ENCODE measurements around the gene C17orf67.

The C17orf67 gene

GRCh38 chr17:56762988-56763387 is 70.7 kb downstream of the C17orf67 start:
- TF ChIP-seq ZBTB7A (IDR thresholded peaks at IDR 0.05; ENCODE audit: low read depth) (no peak), EP300 (IDR thresholded peaks at IDR 0.05; ENCODE audit: borderline replicate concordance) (no peak), MAX (IDR thresholded peaks at IDR 0.05) (no peak), RAD21 (IDR thresholded peaks at IDR 0.05; ENCODE audit: low read depth) (no peak)

GRCh38 chr17:56762144-56762543 is 71.6 kb downstream of the C17orf67 start:
- no peak for TF ChIP-seq REST (IDR thresholded peaks at IDR 0.05; ENCODE audit: low read depth)
- no peak for TF ChIP-seq FOXM1 (IDR thresholded peaks at IDR 0.05; ENCODE audit: borderline replicate concordance, low read depth)
- TF ChIP-seq RAD21 (IDR thresholded peaks at IDR 0.05; ENCODE audit: low read depth) = no peak
- no peak for TF ChIP-seq EGR1 (IDR thresholded peaks at IDR 0.05)
- TF ChIP-seq USF1 (IDR thresholded peaks at IDR 0.05) = no peak
- no peak for TF ChIP-seq CEBPB (IDR thresholded peaks at IDR 0.05)
- TF ChIP-seq TAF1 (IDR thresholded peaks at IDR 0.05; ENCODE audit: low read depth) = no peak
- no peak for TF ChIP-seq CREB1 (IDR thresholded peaks at IDR 0.05; ENCODE audit: low read depth)
- no peak for TF ChIP-seq EP300 (IDR thresholded peaks at IDR 0.05; ENCODE audit: borderline replicate concordance)
- no peak for TF ChIP-seq YY1 (IDR thresholded peaks at IDR 0.05; ENCODE audit: low read depth)
- TF ChIP-seq TEAD4 (IDR thresholded peaks at IDR 0.05) = no peak
- TF ChIP-seq ZBTB7A (IDR thresholded peaks at IDR 0.05; ENCODE audit: low read depth) = no peak
- TF ChIP-seq NFIC (IDR thresholded peaks at IDR 0.05) = no peak
- no peak for TF ChIP-seq MAX (IDR thresholded peaks at IDR 0.05)

GRCh38 chr17:56761387-56761786 is 72.3 kb downstream of the C17orf67 start:
- TF ChIP-seq TAF1 (IDR thresholded peaks at IDR 0.05; ENCODE audit: low read depth) (no peak), TCF12 (IDR thresholded peaks at IDR 0.05; ENCODE audit: low read depth) (no peak), EP300 (IDR thresholded peaks at IDR 0.05; ENCODE audit: borderline replicate concordance) (no peak), USF1 (IDR thresholded peaks at IDR 0.05) (no peak), TEAD4 (IDR thresholded peaks at IDR 0.05) (no peak), MAX (IDR thresholded peaks at IDR 0.05) (no peak), FOXM1 (IDR thresholded peaks at IDR 0.05; ENCODE audit: borderline replicate concordance, low read depth) (no peak), NFIC (IDR thresholded peaks at IDR 0.05) (no peak), YY1 (IDR thresholded peaks at IDR 0.05; ENCODE audit: low read depth) (no peak), EGR1 (IDR thresholded peaks at IDR 0.05) (no peak), ZBTB7A (IDR thresholded peaks at IDR 0.05; ENCODE audit: low read depth) (no peak), RAD21 (IDR thresholded peaks at IDR 0.05; ENCODE audit: low read depth) (no peak), REST (IDR thresholded peaks at IDR 0.05; ENCODE audit: low read depth) (no peak), CREB1 (IDR thresholded peaks at IDR 0.05; ENCODE audit: low read depth) (no peak), CEBPB (IDR thresholded peaks at IDR 0.05) (no peak)

GRCh38 chr17:56756536-56756935 is 77.2 kb downstream of the C17orf67 start:
- TF ChIP-seq EP300 (IDR thresholded peaks at IDR 0.05; ENCODE audit: borderline replicate concordance) (no peak), RAD21 (IDR thresholded peaks at IDR 0.05; ENCODE audit: low read depth) (no peak), TEAD4 (IDR thresholded peaks at IDR 0.05) (no peak), EGR1 (IDR thresholded peaks at IDR 0.05) (no peak), ZBTB7A (IDR thresholded peaks at IDR 0.05; ENCODE audit: low read depth) (no peak), CREB1 (IDR thresholded peaks at IDR 0.05; ENCODE audit: low read depth) (no peak), USF1 (IDR thresholded peaks at IDR 0.05) (no peak), YY1 (IDR thresholded peaks at IDR 0.05; ENCODE audit: low read depth) (no peak), FOXM1 (IDR thresholded peaks at IDR 0.05; ENCODE audit: borderline replicate concordance, low read depth) (no peak), NFIC (IDR thresholded peaks at IDR 0.05) (no peak), TAF1 (IDR thresholded peaks at IDR 0.05; ENCODE audit: low read depth) (no peak), MAX (IDR thresholded peaks at IDR 0.05) (no peak), CEBPB (IDR thresholded peaks at IDR 0.05) (no peak), REST (IDR thresholded peaks at IDR 0.05; ENCODE audit: low read depth) (no peak), TCF12 (IDR thresholded peaks at IDR 0.05; ENCODE audit: low read depth) (no peak)
